ENCODE data around the gene ZSCAN25.

- TF ChIP-seq POLR2A (IDR thresholded peaks at IDR 0.05) = no peak
- TF ChIP-seq, protein P1, sequence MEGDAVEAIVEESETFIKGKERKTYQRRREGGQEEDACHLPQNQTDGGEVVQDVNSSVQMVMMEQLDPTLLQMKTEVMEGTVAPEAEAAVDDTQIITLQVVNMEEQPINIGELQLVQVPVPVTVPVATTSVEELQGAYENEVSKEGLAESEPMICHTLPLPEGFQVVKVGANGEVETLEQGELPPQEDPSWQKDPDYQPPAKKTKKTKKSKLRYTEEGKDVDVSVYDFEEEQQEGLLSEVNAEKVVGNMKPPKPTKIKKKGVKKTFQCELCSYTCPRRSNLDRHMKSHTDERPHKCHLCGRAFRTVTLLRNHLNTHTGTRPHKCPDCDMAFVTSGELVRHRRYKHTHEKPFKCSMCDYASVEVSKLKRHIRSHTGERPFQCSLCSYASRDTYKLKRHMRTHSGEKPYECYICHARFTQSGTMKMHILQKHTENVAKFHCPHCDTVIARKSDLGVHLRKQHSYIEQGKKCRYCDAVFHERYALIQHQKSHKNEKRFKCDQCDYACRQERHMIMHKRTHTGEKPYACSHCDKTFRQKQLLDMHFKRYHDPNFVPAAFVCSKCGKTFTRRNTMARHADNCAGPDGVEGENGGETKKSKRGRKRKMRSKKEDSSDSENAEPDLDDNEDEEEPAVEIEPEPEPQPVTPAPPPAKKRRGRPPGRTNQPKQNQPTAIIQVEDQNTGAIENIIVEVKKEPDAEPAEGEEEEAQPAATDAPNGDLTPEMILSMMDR (IDR thresholded peaks at IDR 0.05) = no peak
These were observed 49.3 kb downstream of the ZSCAN25 start for GRCh38 chr7:99666013-99666395.

All from testis (tissue), 2 donors.